Thyroid gland (tissue), 4 donors: Measurements from ENCODE around the gene RPTOR.

Source experiments
- POLR2A ChIP-seq, 2 donors: fragments of 450-650 bp; IDR thresholded peaks; one replicate each; pipeline ENCODE4 v1.6.1; 2017; ENCODE audit warnings: antibody characterized with exemption in 2 of 2, mild to moderate bottlenecking in 2 of 2, moderate library complexity in 1 of 2
- TF ChIP-seq, protein P1 (sequence below), 6 experiments: fragments of 200-600 bp in 3 of 6; fragments of 450-650 bp in 3 of 6; sonication (generic) in 3 of 6; IDR thresholded peaks; one replicate each; pipeline ENCODE4 v1.5.1; 2016 to 2019; ENCODE audit warnings: antibody characterized with exemption in 6 of 6, mild to moderate bottlenecking in 2 of 6, inconsistent platforms in 1 of 6, moderate library complexity in 1 of 6

DNA sequence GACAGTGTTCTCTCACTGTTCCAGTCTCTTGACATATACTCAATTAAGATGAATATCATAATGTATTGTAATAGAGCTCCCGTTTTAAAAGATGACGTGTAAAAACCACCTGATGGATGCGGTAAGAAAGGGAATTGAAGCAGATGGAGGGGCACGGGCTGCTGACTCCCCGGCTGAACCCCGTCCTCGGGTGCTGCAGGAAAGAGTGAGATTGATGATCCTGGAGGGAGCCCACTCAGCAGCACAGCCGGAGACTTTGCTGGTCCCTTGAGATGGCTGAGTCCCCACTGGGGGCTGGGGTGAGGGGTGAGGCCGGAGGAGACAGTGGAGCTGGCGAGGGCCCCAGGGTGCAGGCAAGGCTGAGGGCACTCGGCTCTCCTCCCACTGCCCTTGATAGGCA, 217.4 kb downstream of the RPTOR start:
- TF ChIP-seq, protein P1, sequence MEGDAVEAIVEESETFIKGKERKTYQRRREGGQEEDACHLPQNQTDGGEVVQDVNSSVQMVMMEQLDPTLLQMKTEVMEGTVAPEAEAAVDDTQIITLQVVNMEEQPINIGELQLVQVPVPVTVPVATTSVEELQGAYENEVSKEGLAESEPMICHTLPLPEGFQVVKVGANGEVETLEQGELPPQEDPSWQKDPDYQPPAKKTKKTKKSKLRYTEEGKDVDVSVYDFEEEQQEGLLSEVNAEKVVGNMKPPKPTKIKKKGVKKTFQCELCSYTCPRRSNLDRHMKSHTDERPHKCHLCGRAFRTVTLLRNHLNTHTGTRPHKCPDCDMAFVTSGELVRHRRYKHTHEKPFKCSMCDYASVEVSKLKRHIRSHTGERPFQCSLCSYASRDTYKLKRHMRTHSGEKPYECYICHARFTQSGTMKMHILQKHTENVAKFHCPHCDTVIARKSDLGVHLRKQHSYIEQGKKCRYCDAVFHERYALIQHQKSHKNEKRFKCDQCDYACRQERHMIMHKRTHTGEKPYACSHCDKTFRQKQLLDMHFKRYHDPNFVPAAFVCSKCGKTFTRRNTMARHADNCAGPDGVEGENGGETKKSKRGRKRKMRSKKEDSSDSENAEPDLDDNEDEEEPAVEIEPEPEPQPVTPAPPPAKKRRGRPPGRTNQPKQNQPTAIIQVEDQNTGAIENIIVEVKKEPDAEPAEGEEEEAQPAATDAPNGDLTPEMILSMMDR (IDR thresholded peaks at IDR 0.05), result no peak
- no peak for TF ChIP-seq POLR2A (IDR thresholded peaks at IDR 0.05)
